Body of pancreas (tissue), 4 donors: Measurements from ENCODE around the gene ACSS3. TPM values are rescaled to one million over a fixed set of nuclear protein-coding genes. Genes with fewer than 3 reads are reported as not detected.
"Not testable (repeated sequence)": the region's sequence is repeated elsewhere in the genome, so short reads cannot be mapped to it uniquely, and the experiment has no call there.

Experiments
- ATAC-seq: fragments of 150-250 bp; one replicate; pipeline ENCODE4 v1.9.1; 2016
- DNase-seq, 4 donors: peaks; one replicate each; pipeline ENCODE4 v3.0.0-alpha.2; 2019
- H3K27ac ChIP-seq, 4 donors: fragments of 200-600 bp; sonication (generic); 1 replicate in 3 of 4; 2 replicates in 1 of 4; pipeline versions ENCODE4 v1.5.1 to v1.6.1; 2016 to 2019; ENCODE audit warnings: mild to moderate bottlenecking in 1 of 4, mixed read lengths in 1 of 4, moderate library complexity in 1 of 4
- H3K27me3 ChIP-seq, 2 donors: fragments of 200-600 bp; sonication (generic); one replicate each; pipeline ENCODE4 v1.6.0; 2016; ENCODE audit warnings: mild to moderate bottlenecking in 1 of 2
- H3K36me3 ChIP-seq, 2 donors: fragments of 200-600 bp; sonication (generic); replicated peaks in 1 of 2; 2 replicates each; pipeline ENCODE4 v1.5.1; 2016; ENCODE audit warnings: low read depth in 2 of 2; ENCODE audit not compliant: insufficient read depth in 1 of 2
- H3K4me1 ChIP-seq: fragments of 200-600 bp; sonication (generic); one replicate; pipeline ENCODE4 v1.6.0; 2016
- H3K4me3 ChIP-seq, 2 donors: fragments of 200-600 bp; sonication (generic); 1 replicate in 1 of 2; 2 replicates in 1 of 2; pipeline ENCODE4 v1.5.1; 2016 to 2019
- H3K9me3 ChIP-seq, 3 donors: fragments of 200-600 bp; sonication (generic); 1 replicate in 2 of 3; 2 replicates in 1 of 3; pipeline ENCODE4 v1.5.1; 2016
- CTCF ChIP-seq, 7 experiments: fragments of 450-650 bp in 4 of 7; fragments of 200-600 bp in 3 of 7; sonication (generic) in 3 of 7; IDR thresholded peaks; one replicate each; pipeline ENCODE4 v1.5.1; 2016 to 2019; ENCODE audit warnings: antibody characterized with exemption in 7 of 7
- POLR2A ChIP-seq, 3 donors: fragments of 450-650 bp; IDR thresholded peaks; one replicate each; pipeline ENCODE4 v1.6.1; 2016; ENCODE audit warnings: antibody characterized with exemption in 3 of 3, mild to moderate bottlenecking in 2 of 3
- WGBS, 2 donors: methylation state at CpG; one replicate each; pipeline ENCODE4 v1.1.5; 2017; 5-methylcytosine and 5-hydroxymethylcytosine counted together
- intact Hi-C: fragments of 100-400 bp; cut with DNase I; formaldehyde crosslinking; loops from one replicate; pipeline ENCODE4 v1.15.1; 2023
- total RNA-seq, 2 donors: library from RNA; depleted of rRNA; stranded (reverse); fragments of >200 nt; gene quantifications; one replicate each; pipeline ENCODE4 v1.1.0, GENCODE V29; 2016

Gene ACSS3
- total RNA-seq = 10 to 100 TPM in 1 of 2 donors, 1 to 10 TPM in 1; 9.9 to 27.7 TPM

GRCh38 chr12:81077686-81078441 is at the start of gene ACSS3:
Gene ACSS3 (plus strand): TSS chr12:81078079. CDS start chr12:81078121, 42 bp downstream.
- TF ChIP-seq CTCF (IDR thresholded peaks at IDR 0.05) (no peak), POLR2A (IDR thresholded peaks at IDR 0.05) (peak in 2 of 3 donors; percentile 30 to 37)
- ATAC-seq = peak; percentile 72

GRCh38 chr12:81034926-81035325 is 43.0 kb upstream of the ACSS3 start:
- intact Hi-C loops = no loop called here
- Histone ChIP-seq H3K27me3 (no peaks in the 10 kb centered on the region), H3K9me3 (no peaks in the 10 kb centered on the region), H3K36me3 (no peaks in the 10 kb centered on the region), H3K4me3 (no peak overlapping the region), H3K4me1 (no peaks in the 10 kb centered on the region), H3K27ac (no peak overlapping the region)
- WGBS, 2 donors = 50 to 64% methylated on average over 1 of the region's 1 CpG
- DNase-seq (no peak), ATAC-seq (no peak)
- no peak for TF ChIP-seq POLR2A (IDR thresholded peaks at IDR 0.05)
- TF ChIP-seq CTCF (IDR thresholded peaks at IDR 0.05) = no peak

More at GRCh38 chr12:81077686-81078441, at the start of gene ACSS3:
- Histone ChIP-seq H3K4me3 (peak within 1 kb of the TSS; percentile 29 to 46), H3K4me1 (peaks cover 7% of the 10 kb centered on the region), H3K36me3 (no peaks in the 10 kb centered on the region), H3K27me3 (no peaks in the 10 kb centered on the region), H3K9me3 (no peaks in the 10 kb centered on the region), H3K27ac (peak within 1 kb of the TSS; percentile 38 to 59 (median 47))
- DNase-seq = peak; percentile 41 to 68 (median 46)
- 0 to 1% methylated on average over 9 to 49 of the region's 49 CpGs for WGBS, 2 donors
- intact Hi-C loops = no loop called here

- intact Hi-C loops = no loop called here
- H3K27me3 ChIP-seq = no peaks in the 10 kb centered on the region
- 71 to 82% methylated on average over 2 of the region's 2 CpGs for WGBS, 2 donors
- no peak overlapping the region for H3K4me3 ChIP-seq
- no peaks in the 10 kb centered on the region for H3K36me3 ChIP-seq
- no peak for ATAC-seq
- DNase-seq = no peak
- no peak overlapping the region for H3K27ac ChIP-seq
- no peaks in the 10 kb centered on the region for H3K4me1 ChIP-seq
- no peaks in the 10 kb centered on the region for H3K9me3 ChIP-seq
- no peak for TF ChIP-seq CTCF (IDR thresholded peaks at IDR 0.05)
- TF ChIP-seq POLR2A (IDR thresholded peaks at IDR 0.05) = no peak
These were observed 38.6 kb upstream of the ACSS3 start for GRCh38 chr12:81039231-81039630.

- no peak for DNase-seq
- H3K27ac ChIP-seq = no peak overlapping the region
- ATAC-seq = no peak
- no peaks in the 10 kb centered on the region for H3K36me3 ChIP-seq
- H3K9me3 ChIP-seq = no peaks in the 10 kb centered on the region
- intact Hi-C loops = no loop called here
- H3K27me3 ChIP-seq = no peaks in the 10 kb centered on the region
- H3K4me1 ChIP-seq = no peaks in the 10 kb centered on the region
- no peak overlapping the region for H3K4me3 ChIP-seq
- TF ChIP-seq CTCF (IDR thresholded peaks at IDR 0.05) = no peak
- TF ChIP-seq POLR2A (IDR thresholded peaks at IDR 0.05) = no peak
- WGBS, 2 donors = 86 to 96% methylated on average over 1 of the region's 1 CpG
These were observed 33.7 kb upstream of the ACSS3 start for GRCh38 chr12:81043979-81044740.

GRCh38 chr12:81064971-81065370 is 12.9 kb upstream of the ACSS3 start:
- H3K27ac ChIP-seq, DNase-seq, H3K36me3 ChIP-seq, ATAC-seq, H3K27me3 ChIP-seq, H3K4me3 ChIP-seq, H3K9me3 ChIP-seq, intact Hi-C loops, H3K4me1 ChIP-seq: not testable (repeated sequence)
- 75 to 82% methylated on average over 10 to 11 of the region's 11 CpGs for WGBS, 2 donors
